Left renal pelvis (tissue), 4 donors: Measurements from ENCODE around the gene LMAN1L. TPM values are rescaled to one million over a fixed set of nuclear protein-coding genes. Genes with fewer than 3 reads are reported as not detected.

ENCODE experiments used
- DNase-seq, 4 donors: peaks; one replicate each; pipeline ENCODE4 v3.0.0-alpha.2; 2013; ENCODE audit warnings: low read depth in 4 of 4, low spot score in 3 of 4
- polyA plus RNA-seq, 4 donors: library from polyadenylated mRNA; unstranded; fragments of 120-200 nt; gene quantifications; one replicate each; pipeline ENCODE4 v1.2.1, GENCODE V29; 2013; ENCODE audit not compliant: insufficient read length in 4 of 4

LMAN1L gene
- polyA plus RNA-seq, 4 donors, result not detected

DNA sequence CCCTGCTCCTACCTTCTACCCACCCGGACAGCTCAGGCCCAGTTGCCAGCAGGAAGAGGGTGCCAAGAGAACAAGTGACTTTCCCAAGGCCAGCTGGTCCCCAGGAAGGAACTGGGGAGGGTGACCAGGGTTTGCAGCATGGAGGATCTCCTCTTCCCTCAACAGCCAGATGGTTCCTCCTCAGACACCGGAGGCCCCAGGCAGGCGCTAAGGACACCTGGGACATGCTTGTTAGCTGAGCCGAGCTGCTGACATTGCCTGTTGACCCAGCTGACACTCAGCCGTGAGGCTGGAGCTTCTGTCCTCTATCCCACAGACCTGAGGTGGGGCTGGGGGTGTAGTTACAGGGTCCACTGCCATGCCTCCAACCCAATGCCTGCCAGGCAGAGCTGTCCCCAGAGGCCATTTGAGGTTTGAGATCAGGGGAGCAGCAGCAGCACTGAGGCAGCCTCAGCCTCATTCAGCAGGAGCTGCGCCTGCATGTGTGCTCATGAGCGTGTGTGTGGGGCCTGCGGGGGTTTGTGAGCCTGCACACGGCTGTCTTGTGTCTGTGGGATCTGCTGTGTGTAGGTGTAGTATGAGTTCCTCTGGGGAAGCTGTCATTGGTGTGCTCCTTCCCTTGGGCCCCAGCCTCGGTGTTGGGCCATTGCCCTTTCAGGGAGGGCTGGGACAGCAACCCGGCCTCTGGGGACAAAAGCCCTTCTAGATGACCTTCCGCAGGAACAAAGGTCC, 20.9 kb downstream of the LMAN1L start:
- no peak for DNase-seq

DNA sequence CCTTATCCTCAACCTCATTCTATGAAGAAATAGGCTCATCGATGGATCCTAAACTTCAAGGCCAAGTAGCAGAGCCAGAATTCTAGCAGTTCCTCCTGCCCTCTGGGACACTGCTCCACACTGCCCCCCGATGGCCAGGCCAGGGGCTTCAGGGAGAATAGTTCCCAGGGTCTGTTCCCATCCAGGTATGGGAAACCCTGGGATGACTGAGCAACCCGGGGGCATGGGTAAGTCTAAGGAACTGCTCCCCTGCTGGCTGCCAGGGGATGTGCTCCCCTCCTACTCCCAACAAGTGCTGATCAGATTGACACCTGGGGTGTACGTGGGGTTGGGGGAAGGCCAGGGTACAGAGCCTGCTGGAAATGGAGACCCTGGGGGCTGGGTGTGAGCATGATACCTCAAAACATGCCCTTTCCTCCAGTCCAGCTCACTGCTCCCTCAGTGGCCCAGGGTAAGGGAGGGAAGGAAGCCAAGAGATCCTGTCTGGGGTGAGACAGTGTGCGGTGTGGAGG, 22.7 kb downstream of the LMAN1L start:
- DNase-seq, result no peak

DNA sequence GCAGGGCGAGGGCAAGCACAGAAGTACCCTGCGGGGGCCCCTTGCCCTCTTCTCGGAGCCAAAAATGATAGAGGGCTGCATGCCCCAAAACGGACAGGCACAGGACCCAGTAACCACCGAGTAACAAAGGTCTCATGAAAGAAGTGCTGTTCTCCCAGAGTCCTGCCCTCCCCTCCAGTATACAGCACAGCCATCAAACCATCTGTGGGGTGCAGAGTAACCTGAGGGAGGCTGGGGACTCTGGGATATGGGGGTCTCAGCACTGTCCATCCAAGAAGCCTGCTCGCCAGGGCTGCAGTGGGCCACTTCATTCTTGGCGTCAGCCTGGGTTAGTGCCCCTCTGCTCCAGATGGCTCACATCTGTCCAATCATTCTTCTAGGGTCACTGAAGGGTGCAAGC, 24.2 kb downstream of the LMAN1L start:
- DNase-seq, result no peak

DNA sequence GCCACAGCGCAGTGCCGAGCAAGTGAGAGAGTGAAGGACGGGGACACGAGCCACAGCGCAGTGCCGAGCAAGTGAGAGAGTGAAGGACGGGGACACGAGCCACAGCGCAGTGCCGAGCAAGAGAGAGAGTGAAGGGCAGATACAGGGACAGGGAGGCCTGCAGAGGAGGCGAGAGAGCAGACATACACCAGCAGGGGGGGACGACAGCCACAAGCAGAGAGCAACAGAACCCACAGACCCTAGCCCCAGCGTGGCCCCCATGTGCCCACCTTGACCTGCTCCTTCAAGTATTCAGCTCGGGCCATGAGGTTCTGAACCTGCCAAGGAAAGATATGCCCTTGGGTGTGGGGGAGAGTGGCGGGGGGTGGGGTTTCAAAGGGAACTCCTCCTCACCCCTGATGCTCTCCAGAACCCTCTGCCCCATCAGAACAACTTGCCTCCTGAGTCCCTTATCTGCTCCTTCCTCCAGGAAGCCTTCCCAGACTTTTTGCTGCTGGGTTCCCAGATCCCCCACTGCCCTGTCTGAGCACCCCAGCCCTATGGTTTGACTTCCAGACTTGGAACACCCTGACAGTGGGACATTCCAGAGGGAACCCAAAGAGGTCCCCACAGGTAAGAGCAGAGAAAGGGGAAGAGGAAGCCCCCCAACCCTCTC, 25.0 kb downstream of the LMAN1L start:
- no peak for DNase-seq

DNA sequence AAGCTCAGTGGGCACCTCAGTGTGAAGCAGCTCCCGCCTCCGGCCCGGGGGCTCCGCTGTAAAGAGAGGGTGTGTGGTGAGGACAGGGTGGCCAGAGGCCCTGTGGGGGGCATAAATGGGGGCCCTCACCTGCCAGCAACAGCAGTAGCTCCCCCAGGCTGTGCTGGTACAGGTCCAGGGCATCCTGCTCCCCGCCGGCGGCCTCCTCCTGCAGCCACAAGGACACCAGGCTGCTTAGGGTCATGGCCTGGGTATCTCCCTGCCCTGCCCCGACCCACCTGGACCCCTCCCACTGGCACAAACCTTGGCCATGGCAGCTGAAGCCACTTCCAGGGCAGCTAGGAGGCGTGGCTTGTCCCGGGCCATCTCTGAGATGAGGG, 25.5 kb downstream of the LMAN1L start:
- DNase-seq, result no peak

DNA sequence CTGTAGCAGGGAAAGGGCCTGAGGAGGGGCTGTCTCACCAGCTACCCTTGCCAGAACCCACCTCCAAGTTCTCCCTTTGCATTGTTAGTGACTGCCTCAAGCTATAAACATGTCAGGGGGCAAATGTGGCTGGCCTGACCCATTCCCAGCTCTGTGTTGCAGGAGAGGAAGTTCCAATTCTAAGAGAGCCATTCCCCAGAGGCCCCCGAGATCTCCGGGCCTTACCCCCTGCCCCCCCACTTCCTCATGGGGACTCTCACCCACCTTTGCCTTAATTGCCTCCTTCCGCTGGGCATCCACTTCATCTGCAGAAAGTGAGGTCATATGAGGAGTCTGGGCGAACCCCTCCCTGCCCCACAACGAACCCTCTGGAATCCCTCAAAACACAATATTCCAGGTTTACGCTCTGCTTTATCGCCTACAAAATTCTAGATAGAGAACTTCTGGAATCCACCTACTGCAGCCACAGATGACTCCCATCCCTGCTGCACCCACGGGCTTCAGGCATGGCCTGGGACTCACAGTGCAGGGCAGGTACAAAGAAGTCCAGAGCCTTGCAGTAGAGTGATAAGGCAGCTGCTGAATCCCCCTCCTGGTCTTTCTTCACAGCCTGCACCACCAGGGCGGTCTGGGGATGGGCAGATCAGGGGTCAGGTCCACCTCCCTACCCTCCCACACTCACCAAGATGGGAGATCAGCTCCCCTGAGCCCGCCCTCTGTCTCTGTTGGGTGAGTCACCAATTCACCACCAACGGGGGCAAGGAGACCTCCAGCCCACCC, 26.3 kb downstream of the LMAN1L start:
- no peak for DNase-seq

DNA sequence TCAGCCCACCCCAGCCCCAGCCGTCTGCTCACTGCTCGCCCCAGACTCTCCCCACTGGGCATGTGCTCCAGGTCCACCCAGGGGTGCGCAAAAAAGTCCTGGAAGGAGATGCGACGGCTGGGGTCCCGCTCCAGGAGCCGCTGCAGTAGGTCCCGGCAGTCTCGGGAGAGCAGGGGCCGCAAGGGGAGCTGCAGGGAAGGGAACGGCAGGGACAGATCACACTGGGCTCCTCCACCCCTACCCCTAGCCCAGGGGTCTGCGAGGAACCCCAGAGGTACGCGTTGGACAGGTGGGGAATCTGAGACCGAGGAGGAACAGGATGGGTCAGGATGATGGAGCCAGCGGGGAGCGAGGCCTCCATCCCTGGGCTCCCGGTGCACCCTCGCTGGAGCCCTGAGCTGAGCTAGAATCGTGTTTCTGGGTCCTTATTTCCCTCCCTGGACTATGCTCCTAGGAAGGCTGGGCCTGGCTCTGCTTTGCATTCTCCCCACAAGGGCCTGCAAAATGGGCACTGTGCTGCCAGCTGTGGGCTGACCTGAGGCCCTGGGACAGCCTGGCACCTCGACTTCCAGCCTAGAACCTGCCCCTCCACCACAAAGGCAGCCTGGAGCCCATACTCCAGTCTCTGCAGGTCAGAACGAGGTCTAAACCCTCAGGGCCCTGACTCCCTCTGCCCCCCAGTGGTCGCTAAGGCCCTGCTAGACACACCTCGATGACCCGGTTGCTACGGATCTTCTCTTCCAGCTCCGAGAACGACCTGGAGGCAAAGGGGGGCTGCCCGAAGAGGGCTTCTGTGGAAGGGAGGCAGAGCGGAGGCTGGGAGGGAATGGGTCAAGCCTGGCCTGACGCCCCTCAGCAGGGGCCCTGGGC, 27.1 kb downstream of the LMAN1L start:
- DNase-seq, result no peak

DNA sequence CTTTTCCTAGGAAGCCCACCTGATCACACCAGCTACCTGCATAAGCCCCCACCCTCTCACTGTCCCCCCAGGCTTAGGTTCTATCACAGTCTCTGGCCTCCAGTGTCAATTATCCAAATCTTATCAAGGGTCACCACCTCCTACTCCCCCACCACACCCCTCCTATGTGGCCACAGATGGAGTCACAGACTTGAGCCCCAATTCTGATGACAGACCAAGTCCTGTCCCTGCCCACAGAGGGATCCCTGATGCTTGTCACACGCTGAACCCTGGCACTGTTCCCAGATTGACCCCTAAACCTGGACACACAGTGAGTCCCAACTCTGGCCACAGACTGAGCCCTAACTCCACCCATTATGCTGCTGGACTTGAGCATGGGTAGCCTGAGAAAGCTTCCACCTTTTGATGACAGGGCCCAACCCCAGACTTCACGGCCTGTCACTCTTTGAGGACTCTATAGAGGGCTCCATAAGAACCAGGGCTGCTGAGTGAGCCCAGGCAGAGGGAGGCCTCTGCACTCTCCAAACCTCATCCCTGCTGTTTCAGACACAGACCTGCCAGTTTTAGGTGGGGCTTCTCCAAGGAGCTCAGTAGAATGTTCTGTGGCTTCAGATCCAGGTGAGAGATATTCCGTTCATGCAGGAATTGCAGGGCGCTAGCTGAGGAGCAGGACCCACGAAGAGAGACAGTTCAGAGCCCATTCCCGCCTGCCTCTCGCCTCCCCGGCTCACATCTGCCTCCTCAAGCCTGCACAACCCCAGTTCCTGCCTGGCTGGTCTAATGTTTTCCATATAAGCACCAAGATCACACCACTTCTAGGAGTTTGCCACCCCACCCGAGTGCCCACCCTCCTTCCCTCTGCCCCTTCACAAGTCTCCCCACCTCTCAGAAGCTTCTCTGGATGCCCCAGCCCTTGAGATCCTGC, 28.5 kb downstream of the LMAN1L start:
- no peak for DNase-seq

DNA sequence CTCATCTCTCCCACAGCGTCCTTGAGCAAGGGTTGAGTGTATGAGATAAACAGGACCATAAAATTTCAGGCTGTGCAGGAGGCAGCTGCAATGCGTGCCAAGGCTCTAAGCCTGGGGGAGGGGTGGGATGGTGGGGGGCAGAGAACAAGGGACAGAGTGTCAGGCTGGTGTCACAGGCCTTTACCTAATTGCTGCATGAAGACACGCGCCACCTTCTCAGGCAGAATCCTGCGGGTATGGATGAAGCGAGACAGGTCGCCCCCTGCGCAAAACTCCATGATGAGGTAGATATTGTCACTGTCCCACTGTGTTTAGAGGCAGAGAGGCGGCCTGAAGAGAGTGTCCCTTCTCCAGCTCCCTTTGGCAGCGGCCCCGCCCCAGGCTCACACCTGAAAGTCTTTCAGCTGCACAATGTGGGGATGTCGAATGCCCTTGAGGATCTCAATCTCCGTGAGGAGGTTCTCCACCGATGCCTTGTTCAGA, 29.3 kb downstream of the LMAN1L start:
- no peak for DNase-seq

DNA sequence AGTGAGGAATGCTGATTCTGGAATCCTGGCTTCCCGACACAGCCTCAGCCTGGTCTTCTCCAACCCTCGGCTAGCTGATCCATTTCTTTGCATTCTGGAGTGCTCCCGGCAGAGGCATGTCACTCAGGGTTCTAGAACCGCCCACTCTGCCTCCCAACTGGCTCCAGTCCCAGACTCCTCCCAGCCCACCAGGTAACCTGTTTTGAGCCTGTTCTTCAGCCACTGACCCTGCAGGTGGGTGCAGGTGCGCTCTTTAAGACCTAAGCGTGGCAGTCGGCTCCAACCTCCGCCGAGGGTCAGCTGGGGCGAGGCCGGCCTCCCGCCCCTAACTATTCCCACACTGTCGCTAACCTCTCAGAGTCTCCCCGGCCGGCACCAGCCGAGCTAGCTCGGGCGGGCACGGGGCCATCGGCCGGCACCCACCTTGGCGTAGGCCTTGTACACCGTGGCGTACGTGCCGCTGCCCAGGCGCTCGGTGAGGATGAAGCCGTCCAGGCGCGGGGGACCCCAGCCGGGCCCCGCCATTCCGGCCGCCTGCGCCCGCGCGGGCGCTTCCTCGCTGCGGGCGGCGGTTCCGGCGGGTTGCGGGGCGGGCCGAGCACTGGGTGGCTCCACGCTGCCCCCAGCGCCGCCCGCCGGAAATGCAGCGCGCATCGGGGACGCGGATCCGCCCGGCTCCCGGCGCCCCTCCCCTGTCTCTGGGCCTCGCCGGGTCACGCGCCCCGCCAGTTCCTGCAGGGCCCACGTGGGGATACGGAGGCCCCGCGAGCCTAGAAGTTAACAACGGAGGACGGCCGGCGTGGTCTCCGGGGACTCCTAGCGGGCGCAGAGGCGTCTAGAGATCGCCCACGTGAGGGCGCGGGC, 30.2 kb downstream of the LMAN1L start, which contains the start of gene ULK3:
Gene ULK3 (minus strand): TSS at position 576 of the 864 bp plus-strand sequence. CDS start 51 bp downstream, at position 525.
- DNase-seq, result peak; percentile 59 to 76 (median 72)

DNA sequence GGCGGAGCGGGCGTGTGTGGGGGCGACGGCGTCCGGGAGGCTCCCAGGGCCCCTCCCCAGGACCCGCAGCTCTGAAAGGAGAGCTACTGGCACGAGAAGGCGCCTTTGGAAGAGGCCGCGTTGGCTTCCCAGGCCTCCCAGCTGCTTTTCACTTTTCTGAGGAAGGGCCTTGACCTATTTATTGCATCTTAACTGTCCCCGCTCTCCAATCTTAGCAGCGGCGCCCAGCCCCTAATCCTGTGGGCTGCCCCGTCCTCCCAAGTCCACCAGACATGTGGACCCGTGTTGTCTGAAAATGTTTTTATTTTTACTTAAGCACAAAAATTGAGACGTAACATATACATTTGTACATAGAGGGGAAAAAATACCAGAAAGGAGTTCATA, 30.8 kb downstream of the LMAN1L start:
- DNase-seq, result no peak

DNA sequence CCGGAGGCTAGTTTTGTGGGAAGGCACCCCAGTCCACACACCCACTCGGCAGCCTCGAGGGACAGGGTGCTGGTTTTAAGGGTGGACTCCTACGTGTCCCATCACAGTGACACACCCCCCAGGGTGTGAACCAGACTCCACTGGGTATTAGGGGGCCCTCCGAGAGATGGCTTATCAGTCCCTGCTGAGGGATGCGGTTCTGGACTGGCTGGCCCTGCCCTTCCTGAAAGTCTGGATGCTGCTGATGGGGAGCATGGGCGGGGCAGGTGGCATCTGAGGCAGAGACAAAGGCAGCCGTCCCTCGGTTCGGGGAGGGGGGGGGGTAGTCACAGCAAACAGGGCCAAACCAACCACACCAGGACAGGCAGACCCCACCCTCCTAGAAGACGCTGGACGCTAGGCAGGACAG, 31.3 kb downstream of the LMAN1L start:
- DNase-seq, result no peak

DNA sequence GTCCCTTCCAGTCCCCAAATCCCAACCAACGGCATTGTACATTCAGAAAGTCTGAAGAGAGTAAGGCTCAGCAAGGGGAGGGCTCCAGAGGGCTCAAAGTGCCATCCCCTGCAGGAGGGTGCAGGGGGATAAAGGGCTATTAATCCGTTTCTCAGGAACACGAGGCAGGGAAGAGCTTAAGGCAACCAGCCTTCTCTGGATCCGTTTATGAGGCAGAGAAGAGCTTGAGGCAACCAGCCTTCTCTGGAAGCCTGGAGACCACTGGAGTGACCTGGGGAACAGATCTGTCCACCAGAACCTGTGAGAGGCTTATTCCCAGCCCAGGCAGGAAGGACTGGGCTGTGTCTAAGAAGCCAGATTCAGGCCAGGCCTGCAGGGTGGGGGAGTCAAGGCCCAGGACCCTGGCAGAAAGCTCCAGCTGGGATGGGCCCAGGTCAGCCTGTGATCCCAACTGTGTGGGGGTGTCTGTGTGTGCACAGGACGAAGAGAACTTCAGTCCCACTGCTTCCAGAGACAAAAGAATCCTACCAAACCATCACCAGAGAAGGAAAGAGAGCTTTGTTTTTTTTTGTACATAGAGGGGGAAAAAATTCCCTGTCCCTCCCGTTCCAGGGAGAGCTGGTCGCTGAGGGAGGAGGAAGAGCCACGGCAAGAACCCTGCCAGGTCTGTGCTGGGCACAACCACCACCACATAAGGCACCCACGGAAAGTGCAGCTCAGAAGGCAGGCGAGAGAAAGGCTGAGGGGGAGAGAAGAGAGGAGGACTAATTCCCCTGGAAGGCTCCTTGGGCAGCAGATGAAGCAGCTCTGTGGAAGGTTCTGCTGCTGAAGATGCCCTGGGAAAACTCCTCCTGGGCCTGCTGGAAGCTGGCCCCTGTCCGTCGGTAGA, 31.9 kb downstream of the LMAN1L start:
- DNase-seq, result no peak

DNA sequence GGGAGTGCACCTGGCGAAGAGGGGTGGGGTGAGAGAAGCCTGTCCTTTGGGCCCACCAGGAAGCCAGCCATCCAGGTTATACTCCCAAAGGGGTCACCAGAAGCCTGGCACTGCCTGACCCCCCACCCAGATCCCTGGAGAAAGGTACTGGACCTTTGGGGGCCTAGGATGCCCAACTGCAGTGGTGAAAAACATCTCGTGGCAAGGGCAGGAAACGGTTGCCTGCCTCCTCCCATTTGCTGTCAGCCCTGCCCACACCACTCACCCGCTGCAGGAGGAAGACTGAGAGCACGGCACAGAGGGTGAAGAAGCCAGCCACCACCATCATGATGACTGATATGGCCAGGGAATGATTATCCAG, 32.6 kb downstream of the LMAN1L start:
- DNase-seq, result no peak

DNA sequence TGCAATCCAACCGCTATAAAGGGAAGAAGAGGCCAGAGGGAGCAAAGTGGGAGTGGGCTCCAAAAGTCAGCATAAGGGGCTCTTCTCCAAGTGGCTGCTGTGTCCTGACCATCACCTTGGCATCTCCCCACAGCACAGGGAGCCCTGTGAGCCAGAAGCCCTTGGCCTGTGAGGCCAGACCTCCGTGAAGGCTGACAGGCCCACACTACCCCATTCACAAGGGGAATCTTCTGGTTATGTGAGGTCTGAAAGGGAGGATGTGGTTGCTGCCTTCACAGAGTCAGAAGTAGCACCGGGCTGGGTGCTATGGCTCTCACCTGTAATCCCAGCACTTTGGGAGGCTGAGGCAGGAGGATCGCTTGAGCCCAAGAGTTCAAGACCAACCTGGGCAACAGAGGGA, 32.9 kb downstream of the LMAN1L start:
- DNase-seq, result no peak

DNA sequence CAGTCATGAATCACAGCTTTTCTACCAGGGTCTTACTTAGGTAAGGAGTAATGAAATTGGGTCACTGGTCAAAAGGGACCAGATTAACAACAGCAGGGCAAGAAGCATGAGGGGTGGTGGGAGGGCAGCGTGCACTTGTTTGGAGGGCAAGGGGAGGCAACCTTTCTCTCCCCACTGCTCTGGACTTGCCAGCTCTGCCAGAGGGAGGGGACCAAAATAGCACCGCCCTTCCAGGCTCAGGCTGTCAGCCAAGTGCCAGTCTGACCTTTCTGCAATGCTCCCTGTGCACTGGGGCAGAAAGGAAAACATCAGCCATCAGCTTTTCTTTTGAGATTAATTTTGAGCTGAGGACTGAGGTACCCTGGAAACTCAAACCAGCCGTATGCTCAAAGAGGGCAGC, 34.8 kb downstream of the LMAN1L start:
- no peak for DNase-seq

DNA sequence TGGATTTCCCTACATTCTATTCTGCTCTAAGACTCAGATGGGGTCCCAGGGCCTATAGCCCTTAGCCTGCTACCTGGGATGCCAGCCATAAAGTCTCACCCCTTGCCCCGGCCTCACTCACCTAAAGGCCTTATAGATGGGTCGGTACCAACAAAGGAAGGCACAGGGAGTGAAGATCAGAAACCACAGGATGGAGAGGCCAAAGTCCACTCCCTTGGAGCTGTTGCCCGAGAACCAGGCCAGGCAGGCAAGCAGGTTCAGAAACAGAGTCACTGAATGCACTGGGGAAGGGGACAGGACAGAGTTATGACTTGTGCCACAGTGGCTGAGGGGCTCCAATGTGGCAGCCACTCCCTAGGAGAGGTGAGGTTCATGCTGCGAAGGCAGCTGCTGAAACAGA, 37.8 kb downstream of the LMAN1L start:
- no peak for DNase-seq
